ENCODE results near the gene THAP7.
"Not testable (repeated sequence)": the region's sequence is repeated elsewhere in the genome, so short reads cannot be mapped to it uniquely, and the experiment has no call there.

Gene THAP7, protein sequence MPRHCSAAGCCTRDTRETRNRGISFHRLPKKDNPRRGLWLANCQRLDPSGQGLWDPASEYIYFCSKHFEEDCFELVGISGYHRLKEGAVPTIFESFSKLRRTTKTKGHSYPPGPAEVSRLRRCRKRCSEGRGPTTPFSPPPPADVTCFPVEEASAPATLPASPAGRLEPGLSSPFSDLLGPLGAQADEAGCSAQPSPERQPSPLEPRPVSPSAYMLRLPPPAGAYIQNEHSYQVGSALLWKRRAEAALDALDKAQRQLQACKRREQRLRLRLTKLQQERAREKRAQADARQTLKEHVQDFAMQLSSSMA

DNA sequence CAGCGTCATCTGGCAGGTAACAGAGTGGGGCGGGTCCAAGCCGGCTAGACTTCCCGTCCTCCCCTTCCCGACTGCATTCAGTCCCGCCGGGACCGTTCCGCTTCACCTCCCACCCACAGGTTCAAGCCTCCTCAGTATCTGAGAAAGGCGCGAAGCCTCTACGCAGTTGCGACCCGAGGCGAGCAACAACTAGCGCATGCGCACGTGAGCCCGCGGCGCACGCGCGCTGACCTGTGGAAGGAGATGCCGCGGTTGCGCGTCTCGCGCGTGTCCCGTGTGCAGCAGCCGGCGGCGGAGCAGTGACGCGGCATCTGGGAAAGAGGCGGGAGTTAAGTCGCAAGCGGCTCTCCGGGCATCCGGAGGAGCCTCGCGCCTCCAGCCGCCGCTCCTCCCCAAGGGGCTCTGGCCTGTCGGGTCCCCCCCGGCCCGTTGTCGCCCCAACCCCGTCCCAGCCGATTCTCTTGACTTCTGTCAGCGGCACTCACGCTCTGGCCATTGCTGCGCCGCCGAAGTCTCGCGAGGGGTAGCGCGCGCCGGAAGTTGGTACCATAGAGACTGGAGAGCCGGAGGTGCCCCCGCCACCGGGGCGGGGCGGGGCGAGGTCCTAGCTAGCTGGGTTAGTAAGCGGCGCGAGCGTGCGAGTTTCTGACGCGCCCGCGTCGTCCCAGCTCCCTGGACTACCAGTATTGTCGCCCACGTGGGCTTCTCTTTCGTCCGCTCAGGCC, at the start of gene THAP7:
THAP7 (minus strand) TSS at position 518 of the 725 bp plus-strand sequence; CDS start at position 311, 207 bp downstream.
- peak; percentile 99 for DNase-seq

DNA sequence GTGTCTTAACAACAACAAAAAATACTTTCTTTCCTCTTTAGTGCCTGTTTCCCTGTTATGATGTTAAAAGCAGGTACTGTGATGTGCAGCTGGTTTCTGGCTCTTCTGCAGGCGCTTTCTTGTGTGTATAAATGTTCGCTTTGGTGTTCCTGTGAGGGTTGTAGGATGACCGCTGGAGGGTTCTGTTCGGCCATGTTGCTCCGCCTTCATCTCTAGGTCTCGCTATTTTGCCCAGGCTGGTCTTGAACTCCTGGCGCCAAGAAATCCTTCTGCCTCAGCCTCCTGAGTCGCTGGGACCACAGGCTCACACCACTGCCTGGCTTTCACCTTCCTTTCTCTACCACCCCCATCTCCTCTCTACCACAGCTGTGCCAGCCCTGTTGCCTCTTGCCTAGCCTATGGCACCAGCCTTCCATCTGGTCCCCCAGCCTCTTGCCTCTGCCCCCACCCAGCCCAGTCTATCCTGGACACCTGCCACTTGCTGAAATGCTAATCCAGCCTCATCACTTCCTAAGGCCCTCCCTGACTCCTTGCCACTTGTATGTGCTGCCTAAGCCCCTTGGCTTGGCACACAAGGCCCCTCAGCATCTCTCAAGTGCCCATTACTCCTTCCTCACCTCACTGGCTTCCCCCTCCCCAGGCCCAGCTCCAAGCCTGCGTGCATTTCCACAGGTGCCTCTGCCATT, 49.4 kb upstream of the THAP7 start:
- DNase-seq, result no peak

DNA sequence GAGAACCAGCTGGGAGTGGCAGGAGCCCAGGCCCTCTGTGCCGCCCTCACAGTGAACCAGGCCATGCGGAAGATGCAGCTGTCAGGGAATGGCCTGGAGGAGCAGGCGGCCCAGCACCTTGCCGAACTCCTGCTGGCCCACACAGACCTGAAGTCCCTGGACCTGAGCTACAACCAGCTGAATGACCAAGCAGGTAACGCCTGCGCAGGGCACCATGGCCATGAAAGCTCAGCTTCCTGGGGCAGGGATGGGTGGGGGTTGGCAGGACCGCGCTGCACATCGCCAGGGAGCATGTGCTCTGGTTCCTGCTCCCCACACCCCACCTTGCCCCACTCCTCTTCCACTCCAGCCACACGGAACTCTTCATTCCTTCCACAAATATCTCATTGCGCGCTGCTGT, 47.0 kb upstream of the THAP7 start:
- not testable (repeated sequence) for DNase-seq

DNA sequence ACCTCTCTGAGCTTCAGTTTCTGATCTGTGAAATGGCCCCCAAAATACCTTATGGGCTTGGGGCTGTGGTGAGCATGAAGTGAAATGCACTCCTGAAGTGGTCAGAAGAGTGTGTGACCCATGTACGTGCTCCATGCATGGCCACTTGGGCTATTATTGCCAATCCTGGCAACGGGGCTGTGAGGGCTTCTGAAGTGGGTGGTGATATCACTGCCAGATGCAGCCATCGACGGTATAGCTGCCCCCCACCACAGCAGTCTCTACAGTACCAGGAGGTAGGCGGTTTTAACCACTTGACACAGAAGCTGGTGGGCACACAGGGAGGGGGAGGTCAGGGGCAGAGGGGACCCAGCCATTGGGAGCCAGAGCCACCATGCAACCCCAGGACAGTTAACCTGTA, 46.5 kb upstream of the THAP7 start:
- DNase-seq, result not testable (repeated sequence)

DNA sequence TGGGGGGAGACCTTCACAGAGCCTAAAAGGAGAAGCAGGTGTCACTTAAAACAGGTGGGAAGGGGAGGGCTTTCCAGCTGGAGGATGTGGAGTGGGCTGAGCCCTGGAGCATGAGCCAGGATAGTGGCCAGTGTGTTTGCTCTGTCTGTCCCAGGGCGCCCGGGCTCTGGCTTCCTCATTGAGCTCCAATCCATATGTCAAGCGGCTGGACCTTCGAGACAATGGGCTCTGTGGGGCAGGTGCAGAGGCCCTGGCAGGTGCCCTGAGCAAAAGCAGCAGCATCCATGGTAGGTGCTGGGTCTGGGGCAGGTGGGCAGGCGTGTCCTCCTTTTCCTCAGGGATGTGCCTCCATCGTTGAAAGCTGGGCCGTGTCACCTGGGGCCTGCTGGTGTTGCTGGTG, 45.8 kb upstream of the THAP7 start:
- DNase-seq, result no peak

DNA sequence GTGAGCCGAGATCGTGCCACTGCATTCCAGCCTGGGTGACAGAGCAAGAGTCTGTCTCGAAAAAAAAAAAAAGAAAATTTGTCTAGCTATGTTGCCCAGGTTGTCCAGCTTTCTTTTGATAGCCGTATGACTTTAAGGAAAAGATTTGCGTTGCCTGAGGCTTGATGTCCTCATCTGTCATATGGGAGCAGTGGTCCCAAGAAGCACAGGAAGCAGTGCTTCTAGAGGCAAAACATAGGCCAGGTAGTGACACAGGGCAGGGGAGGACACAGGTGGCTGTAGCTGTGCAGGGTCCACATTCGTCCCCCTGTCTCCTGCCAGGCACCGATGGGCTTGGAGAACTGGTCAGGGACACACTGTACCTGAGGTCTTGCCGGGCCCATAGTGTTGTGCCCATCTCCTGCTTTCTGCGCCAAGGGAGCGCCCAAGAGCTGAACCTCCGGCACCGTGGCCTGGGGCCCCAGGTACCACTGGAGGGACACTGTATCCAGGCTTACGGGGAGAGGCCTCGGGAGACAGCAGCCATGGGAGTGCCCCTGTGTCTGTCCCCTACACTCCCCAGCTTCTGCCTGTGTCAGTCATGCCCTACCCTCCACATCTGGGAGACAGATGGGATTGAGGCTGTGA, 45.2 kb upstream of the THAP7 start:
- DNase-seq, result no peak

DNA sequence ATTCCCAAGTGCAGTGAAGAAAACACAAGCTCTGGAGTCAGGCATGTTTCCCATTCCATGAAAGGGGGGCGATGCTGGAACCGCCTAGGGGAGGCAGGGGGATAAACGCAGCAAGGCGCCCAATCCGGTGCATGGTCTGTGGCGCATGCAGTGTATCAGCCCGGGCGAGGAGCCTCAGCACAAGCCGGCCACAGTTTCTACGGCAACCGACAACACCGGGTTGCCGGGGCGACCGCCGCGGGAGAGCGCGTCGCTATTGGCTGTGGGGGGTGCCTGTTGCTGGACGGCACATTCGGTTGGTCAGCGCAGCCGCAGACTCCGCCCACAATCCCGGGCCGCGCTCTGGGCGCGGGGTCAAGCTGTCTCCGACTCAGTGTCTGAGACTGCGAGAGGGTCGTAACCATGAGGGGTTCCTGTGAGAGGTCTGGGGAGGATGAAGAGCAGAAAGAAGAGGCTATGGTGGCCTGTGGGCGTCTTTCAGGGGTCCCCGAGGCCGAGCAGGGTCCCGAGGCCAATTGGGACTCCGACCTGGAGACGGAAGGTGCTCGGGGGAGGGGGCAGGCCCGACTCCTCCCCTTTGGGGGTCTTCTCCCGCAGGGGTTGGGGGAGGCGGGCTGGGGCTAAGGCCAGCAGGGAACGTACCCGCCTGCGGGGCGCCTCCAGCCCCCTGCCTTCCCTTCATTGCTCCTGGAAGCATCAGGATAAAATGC, 43.8 kb upstream of the THAP7 start, which contains the start of gene LRRC74B:
LRRC74B (plus strand) TSS at position 362 of the 710 bp plus-strand sequence; CDS start at position 403, 41 bp downstream.
- peak; percentile 96 for DNase-seq

DNA sequence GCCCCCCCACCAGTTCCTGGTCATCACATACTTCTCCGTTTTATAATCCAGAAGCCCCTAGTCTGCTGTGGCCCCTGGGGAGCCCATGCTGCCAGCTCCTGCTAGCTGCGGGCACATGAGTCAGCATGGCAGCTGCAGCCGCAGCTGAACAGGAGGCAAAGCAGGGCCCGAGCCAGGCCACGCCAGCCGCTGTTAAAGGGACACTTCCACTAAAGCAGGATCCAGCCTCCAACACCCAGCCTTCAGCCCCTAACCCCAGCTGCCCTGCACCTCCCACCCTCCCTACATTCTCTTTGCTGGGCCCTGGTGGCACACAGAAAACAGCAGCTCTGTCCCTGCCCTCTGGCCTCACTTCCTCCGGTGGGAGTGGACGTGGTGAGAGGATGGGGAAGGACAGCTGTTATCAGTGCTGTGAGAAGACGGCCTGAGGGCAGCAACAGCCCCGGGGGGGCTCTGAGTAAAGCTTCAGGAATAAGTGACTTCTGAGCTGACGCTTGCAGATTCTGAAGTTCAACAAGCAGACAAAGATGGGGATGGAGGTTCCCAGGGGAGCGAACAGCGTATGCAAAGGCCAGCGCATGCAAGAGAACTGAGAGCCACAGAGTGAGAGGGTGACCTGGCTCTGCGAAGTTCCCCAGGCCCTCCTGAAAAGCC, 43.1 kb upstream of the THAP7 start:
- DNase-seq, result peak; percentile 73

DNA sequence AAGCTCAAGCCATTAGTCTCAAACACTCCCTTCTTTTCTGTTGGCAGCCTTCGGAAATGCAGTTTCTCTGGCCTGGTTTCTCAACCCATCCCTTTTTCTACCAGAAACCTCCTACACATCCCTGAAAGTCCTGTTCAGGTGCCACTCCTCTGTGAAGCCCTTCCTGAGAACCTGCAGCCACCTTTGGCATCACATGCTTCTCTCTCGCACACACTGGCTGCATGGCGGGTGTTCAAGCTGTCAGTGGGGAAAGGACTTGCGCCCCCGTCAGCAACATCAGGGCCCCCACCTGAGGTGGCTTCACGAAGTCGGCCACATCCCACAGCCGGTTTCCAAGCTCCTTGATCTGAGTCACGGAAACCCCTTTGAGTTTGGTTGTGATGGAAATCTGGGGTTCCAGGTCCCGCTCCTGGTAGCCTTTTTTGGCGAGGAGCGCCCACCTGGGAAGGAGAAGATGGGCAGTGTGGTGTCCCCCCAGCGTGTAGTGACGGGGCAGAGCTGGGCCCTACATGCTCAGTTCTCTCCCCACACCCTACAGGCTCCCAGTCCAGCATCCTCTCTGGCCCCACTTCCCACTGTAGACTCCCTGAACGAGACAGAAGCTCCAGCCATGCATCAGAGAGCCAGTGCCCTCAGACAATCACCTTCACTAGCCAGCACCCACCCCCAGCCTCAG, 42.1 kb upstream of the THAP7 start:
- no peak for DNase-seq

DNA sequence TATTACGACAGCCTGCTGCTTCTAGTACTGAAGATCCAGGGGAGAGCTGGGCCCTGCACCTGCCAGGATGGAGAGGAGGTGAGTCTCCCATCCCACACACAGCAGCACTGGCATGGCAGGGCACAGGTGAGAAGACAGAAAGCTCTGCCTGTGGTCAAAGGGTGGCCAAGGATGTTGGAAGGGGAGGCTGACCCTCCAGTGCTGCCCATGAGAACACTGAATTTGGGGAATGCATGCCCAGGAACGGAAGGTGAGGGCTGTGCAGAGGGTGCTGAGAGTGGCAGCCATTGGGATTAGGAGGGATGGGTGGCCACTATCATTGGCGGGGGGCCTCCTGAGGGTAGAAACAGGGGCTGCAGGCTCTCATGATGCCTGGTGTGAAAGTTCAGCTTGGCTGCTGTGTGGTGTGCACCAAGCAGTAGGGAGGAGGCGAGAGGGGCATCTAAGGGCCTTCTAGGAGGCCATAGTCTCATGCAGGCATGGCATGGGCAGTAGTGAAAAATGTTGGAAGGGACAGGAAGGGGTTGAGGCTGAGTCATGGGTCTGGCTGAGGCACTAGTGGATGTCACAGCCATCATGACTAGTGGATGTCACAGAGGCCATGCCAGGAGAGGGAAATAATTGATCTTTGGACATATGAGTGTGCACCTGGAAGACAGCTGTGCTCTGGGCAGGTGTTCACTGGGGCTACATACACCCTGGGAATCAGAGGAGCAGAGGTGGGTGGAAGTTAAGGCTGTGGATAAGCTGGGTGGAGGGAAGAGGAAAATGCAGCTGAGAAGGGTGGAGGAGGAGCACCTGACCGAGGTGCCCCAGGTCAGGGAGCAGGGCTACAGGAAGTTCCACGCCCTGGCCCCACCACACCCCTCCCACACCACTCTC, 41.3 kb upstream of the THAP7 start:
- no peak for DNase-seq

DNA sequence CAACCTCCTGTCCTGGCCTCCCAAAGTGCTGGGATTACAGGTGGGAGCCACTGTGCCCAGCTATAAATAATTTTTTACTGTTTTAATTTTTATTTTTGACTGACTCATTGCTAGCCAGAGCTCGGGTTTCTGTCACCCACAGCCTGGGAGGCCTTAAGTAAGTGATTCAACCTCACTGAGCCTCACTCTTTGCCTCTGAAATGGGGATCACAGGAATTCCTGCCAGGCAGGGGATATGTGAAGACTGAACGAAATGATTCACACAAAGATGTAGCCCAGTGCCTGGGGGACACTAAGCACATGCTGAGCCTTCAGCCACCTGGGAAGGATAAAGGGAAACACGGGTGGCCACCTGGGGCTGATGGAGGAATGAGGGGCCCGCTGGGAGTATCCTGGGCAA, 40.0 kb upstream of the THAP7 start:
- no peak for DNase-seq

DNA sequence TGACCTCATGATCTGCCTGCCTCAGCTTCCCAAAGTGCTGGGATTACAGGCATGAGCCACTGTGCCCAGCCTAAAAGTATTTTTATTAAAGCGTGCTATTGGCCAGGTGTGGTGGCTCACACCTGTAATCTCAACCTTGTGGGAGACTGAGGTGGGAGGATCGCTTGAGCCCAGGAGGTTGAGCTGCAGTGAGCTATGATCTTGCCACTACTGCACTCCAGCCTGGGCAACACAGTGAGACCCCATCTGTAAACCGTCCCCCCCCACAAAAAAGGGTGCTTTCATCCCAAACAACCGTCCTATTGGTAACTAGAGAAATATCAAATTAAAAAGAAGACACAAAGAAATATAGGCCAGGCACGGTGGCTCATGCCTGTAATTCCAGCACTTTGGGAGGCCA, 37.2 kb upstream of the THAP7 start:
- not testable (repeated sequence) for DNase-seq

DNA sequence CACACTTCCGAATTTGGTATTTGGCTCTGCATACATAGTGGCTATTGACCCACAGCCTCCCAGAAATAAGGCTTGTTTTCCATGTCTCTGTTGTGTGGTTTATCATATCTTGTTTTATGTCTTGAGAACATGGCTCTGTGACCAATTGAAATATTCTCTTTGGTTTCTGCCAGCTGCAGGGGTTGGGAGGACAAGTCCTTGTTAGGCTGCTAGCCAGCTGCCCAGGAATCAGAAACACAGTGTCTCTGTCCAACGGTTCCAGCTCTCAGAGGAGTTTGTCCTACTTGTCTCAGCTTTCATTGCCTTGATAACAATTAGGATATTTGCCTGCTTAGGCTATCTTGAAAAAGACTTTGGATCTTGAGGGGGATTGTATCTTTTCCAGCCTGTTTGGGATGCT, 36.5 kb upstream of the THAP7 start:
- DNase-seq, result peak; percentile 40

DNA sequence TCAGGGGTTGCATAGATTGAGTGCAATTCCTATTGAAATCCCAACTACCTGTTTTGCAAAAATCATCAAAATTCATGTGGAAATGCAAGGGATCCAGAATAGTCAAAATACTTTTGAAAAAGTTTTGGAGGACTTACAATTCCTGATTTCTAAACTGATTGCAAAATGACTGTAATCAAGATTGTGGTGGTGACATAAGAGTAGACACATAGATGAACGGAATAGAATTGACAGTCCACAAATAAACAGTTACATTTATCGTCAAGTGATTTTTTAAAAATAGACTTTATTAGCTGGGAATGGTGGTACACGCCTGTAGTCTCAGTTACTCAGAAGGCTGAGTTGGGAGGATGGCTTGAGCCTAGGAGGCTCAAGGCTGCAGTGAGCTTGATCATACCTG, 33.1 kb upstream of the THAP7 start:
- no peak for DNase-seq

DNA sequence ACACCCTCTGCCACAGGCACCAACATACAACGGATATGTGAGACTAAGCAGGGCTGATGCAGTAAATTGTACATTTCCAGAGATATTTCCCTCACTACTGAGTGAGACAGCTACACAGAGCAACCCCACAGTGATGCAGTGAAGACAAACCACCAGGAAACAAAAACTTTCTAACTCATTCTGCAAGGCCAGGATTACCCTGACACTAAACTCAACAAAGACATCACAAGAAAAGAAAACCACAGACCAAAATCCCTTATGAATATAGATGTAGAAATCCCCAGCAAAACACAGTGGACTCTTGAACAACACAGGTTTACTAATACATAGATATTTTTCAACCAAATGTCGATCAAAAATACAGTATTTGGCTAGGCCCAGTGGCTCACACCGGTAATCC, 32.0 kb upstream of the THAP7 start:
- no peak for DNase-seq

DNA sequence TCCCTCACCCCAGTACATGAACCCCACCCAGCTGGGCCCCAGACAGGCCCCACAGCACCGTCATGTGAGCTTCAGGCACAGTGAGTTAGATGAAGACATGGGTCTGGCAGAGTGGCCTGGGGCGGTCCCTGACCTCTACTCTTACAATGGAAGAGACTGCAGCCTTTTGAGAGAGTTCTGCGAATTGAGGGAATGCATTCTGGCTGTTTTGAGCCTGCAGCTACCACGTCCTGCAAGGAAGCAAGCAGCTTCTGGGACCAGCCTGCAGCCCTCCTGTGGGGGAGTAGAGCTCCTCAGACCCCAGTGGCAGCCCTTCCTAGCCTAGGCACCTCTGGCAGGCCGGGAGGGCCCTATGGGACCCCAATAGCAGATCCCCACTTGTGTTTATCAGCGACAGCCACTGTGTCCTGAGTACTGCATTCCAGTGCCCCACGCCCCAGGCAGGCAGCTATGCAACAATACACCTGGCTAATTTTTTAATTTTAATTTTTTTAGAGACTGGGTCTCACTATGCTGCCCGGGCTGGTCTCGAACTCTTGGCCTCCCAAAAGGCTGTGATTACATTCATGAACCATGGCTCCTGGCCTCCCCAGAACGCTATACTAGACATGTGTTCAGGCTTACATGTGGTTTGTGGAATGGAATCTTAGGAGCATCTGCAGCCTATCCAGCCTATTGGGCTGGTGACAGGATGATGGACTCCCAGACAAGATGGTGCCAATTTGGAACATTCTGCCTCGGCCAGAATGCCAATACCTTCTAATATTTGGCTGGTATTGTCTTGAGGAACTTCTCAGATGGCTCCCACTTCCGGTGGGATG, 31.2 kb upstream of the THAP7 start:
- DNase-seq, result no peak

DNA sequence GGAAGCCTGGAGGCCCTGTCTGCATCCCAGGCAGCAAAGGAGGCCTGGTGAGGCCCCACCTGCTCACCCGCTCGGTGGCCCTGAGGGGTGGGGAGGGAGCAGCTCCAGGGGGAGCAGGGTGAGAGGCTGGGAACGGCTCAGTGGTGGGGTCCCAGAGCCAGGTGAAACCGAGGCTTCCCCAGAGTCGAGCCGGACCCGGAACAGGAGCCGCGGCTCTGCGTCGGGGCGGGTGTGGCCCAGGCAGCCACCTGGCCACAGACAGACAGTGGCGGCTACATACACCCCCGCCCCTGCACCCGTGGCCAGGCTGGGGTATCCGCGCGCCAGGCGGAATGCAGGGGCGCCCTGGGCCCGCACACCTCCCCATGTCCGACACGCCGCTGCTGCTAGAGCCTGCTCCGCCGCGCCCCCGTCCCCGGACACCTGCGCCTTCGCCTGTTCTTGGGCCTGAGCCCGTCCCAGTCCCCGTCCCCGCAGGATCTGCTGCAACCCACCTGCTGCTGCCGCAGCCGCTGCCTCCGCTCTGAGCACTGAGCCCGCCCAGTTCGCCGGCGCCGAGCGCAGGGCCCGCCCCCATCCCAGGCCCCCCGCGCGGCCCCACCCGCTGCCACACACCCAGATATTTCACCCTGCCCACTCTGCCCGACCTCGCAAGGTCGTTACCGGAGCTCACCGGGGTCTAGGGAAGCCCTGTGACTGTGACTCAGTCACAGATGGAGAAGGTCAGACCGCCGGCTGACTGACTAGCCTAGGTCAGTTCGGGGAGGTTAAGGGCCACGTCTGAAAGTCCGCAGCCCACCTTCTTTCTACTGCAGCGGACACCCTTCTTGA, 30.3 kb upstream of the THAP7 start, which contains the start of gene SLC7A4:
SLC7A4 (minus strand) TSS at position 525 of the 831 bp plus-strand sequence. CDS start 749 bp downstream, outside the sequence.
- no peak for DNase-seq

DNA sequence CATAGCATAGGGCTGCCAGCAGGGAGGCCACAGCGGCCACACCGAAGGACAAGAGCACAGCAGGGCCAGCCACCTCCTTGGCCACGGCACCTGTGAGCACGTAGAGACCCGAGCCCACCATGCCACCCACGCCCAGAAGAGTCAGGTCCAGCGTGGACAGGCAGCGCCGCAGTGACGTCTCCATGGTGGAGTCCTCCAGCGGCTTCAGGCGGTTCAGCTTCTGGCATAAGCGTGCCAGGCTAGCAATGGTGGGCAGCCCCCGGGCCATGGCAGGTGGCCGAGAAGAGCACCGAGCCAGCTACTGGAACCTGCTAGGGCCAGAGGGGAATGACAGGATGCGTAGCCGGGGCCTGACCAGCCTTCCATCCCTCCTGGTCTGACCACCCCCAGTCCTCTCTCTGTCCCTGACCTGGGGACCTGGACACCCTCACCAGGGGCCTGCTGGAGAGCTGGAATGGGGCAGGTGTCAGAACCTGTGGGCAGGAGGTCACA, 29.7 kb upstream of the THAP7 start:
- no peak for DNase-seq
